Measurements from ENCODE around the gene CALN1. TPM values are rescaled to one million over a fixed set of nuclear protein-coding genes. Genes with fewer than 3 reads are reported as not detected.

CALN1 gene
- total and polyA plus RNA-seq, 2 of the 8 experiments (the other 6 are each of a cell fraction or from before 2014, with no cell fraction given), result 6.4 to 15.2 TPM

GRCh38 chr7:71770269-71770907 is 641.8 kb downstream of the CALN1 start (continued):
- TF ChIP-seq RXRA (IDR thresholded peaks at IDR 0.05; ENCODE audit: insufficient read depth, low read depth, low read length) (no peak), RAD21 (IDR thresholded peaks at IDR 0.05 in 1 of 2, conservative IDR thresholded peaks at IDR 0.05 in 1 of 2; ENCODE audit: low read depth in 2 of 2, low read length in 2 of 2) (no peak), MAFK (IDR thresholded peaks at IDR 0.05; ENCODE audit: low read depth, low read length) (no peak), SP2 (IDR thresholded peaks at IDR 0.05; ENCODE audit: low read length) (no peak)

Data from H1 (cell line).